H4 (cell line): Measurements from ENCODE around the gene SUSD3. TPM values are rescaled to one million over a fixed set of nuclear protein-coding genes. Genes with fewer than 3 reads are reported as not detected.
"Not testable (repeated sequence)": the region's sequence is repeated elsewhere in the genome, so short reads cannot be mapped to it uniquely, and the experiment has no call there.

Experiments
- DNase-seq: peaks from one replicate; pipeline ENCODE4 v3.0.0-alpha.2; 2015; ENCODE audit warnings: low spot score
- total RNA-seq: library from RNA; depleted of rRNA; stranded (reverse); fragments of >200 nt; shearing (Covaris generic); gene quantifications from 2 replicates; pipeline ENCODE4 v1.2.3, GENCODE V29; 2014

Gene SUSD3
- total RNA-seq, 1 experiment from 2014 or later: not detected

DNA sequence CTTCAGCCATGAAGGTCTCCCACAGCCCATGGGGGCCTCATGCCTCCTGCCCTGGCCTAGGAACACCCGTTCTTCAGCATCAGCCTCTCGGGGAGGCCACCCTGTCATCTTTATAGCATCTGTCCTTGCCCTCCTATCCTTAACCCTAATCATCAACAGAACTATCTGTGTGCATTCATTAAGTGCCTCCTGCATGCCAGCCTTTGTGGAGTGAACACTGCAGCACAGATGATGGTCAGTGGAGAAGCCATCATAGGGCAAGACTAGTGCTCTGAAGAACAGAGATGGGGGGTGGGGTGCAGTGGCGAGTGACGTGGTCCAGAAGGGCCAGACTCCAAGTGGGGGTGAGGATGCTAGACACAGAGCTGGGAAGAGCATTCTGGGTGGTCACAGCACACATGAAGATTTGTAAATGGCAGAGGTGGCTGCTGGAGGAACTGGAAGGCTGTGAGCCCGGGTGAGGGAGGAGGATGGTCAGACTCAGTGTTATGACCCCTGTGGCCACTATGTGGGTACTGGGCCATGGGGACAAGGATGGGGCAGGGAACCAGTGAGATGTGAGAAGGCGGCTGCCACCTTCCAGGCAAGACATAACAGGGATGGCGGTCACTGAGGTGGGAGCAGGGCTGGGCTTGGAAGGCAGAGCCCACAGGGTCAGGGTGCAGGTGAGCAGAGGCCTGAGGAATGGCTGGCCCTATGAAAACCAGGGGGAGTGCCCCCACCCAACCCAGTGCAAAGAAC lies 33.9 kb downstream of the SUSD3 start:
- no peak for DNase-seq

DNA sequence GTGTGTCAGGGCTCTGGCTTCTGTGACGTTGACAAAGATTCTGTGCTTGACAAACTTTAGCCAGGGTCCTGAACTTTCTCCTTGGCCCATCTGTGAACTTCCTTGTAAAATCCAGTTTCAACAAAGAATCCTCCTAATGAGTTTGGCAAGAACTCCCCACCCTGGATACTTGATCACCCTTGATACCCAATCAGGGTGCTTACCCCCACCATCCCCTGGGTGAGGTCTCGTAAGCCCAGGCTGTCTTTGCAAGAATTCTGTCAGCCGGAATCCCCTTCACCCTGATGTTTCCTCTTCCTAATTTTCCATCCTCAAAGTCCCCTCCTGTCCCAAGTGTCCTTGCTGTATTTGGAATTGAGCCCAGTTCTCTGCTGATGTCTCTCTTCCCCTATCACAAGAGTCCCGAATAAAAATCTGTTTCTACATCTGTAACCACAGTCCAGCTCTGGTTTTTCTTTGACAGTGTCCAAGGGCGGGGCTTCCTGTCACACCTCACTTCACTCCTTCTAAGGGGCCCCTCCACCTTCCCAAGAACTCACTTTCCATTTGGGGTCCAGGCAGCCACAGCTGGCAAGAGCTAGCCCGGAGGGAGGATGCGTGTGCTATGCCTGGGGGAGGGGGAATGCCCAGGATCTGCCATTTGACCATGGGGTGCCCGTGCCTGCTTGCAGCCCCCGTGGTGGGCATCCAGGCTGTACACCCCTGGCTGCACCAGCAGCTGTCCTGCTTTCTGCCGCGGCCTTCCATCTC lies 34.8 kb downstream of the SUSD3 start:
- DNase-seq: no peak

DNA sequence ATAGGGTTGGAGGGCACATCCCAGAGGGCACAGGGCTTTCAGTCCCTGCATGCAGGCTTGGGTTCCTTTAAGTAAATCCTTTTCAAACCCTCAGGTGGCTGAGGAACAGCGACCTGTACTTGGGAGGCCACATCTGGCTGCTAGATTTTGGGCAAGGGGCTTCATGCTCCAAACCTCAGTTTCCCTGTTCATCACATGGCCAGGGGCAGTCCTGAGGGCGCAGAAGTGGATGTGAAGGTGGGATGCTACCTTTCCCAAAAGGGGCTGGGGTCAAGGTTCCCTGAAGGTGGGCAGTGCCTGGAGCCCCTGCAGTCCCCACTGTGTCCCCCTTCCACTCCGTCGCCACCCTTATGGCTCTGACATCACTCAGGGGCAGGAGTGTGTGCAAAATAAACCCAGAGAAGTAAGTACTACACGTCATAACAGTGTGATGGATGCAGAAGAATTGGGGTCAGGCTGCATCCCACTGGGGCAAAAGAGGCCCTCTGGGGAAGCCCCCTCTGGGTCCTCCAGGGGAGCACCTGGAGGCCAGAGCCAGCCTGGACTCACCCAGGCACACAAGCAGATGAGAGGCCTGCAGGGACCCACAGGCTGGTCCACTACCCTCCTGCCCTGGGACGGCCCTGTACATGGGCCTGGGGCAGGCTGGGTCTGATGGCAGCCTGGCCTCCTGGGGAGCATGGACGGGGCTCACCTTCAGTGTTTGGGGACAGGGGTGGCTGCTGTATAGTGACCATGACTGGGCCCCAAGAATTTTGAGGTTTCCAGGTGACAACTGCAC lies 35.6 kb downstream of the SUSD3 start:
- no peak for DNase-seq

DNA sequence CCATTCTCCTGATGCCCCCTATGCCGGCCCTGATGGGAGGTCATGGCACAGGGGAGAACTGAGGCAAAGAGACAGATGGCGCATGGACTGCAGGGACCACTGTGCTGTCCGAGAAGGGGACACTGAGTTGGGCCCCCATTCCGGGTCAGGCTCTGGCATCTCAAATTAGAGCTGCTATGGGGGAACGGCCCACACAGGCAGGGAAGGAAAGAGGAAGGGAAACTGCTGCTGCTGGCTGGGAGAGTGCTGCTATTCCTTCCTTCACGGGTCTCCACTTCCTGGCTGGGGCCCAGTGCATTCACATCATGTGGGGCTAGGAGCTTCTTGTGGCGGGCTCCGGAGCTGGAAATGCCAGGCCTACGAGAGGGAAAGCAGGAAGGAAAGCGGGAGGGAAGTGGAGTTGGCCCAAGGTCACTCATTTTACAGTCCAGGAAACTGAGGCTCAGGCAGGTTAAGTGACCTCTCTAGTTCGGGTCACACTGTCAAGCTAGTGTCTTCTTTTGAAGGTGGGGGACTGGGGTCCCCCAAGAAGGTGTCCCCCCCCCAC lies 36.2 kb downstream of the SUSD3 start:
- DNase-seq: no peak

DNA sequence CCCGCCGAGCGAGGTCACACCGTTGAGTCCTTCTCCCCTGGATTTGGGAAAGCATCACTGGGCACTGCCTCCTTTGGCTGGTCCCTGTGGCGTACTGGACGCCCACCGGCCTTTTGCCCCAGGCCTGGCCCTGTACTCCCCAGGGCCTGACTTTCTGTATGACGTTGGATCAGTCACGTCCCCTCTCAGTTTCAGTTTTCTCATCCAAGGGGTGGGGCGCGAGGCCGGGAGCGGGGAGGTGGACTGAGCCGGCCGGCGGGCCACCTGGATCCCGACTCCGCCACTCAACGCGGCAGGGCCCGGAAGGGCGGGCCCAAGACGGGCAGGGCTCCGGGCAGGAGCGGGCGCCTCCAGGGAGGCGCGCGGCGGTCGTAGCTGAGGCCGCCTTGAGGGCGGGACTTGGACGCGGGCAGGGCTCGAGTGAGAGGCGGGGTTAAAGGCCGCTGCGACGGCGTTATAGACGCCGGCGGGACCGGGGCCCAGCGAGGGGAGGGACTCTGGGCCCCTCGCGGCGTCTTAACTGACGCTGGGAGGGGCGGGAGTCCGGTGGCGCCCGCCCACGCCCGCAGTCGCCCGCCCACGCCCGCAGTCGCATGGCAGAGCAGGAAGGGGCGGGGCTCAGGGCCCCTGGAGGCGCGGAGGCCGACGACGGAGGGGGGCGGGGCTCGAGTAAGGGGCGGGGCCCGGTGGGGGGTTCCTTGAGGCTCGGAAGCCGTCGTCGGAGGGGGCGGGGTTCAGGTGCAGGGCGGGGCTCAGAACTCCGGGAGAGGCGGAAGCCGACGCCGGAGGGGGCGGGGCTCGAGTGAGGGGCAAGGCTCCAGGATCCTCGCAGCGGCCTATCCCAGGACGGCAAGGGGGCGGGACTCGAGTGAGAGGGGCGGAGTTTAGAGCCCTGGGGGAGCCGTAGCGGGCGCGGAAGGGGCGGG lies 37.0 kb downstream of the SUSD3 start:
- DNase-seq: peak; percentile 85

DNA sequence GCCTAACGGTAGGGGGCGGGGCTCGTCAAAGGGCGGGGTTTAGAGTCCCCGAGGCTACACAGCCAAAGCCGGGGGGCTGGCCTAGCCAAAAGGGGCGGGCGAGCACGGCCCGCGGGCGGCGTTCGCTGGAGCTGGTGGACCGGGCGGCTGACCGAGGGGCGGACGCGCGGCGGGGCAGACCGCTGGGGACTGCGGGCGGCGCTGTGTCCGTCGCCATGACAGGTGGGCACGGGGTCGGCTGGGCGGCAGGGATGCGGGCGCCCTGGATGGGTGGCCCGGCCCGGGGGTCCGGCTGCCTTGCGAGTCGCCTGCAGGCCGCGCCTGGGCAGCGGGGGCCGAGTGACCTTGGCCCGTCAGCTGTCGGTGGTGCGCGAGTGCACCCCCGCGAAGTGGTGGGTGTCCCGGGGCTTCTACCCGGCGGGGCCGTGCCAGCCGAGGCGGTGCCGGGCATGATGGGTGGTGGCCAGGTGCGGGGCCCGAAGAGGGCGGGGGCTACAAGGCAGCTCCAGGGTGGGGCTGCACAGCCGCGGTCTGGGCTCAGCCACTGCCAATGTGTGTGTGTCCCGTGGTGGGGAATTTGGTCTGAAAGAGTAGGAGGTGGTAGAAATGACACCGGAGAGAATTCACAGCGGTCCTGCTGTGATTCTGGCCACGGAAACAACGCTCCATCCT lies 37.8 kb downstream of the SUSD3 start, which contains the start of gene CARD19:
Gene CARD19, plus strand, starts transcription at position 87 of the 672 bp plus-strand sequence. Its CDS starts 129 bp downstream, at position 216.
- DNase-seq: no peak

DNA sequence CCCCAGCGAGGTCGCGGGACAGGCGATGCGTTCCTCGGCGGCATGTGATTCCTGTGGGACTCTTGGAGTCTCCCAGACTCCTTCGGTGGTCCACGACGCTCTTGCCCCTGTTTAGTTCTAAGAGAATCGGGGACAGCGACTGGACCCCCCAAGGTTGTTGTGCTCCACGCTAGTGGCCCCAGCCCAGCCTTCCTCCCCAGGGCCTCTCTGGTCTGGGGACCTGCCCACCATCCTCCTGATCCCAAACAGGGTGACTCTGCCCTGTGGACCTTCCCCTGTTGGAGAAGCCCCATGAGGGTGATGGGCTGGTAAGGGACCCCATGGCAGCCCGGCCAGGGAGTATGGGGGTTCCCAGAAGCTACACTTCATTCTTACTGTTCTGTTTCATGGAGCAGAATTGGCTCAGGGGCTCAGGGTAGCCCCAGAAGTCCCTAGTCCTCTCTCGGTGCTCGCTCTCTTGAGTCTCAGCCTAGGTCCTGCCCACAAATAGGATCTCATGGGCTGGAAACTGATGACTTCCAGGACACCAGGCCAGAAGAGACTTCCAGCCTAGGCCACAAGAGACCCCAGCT lies 38.4 kb downstream of the SUSD3 start:
- DNase-seq: no peak

DNA sequence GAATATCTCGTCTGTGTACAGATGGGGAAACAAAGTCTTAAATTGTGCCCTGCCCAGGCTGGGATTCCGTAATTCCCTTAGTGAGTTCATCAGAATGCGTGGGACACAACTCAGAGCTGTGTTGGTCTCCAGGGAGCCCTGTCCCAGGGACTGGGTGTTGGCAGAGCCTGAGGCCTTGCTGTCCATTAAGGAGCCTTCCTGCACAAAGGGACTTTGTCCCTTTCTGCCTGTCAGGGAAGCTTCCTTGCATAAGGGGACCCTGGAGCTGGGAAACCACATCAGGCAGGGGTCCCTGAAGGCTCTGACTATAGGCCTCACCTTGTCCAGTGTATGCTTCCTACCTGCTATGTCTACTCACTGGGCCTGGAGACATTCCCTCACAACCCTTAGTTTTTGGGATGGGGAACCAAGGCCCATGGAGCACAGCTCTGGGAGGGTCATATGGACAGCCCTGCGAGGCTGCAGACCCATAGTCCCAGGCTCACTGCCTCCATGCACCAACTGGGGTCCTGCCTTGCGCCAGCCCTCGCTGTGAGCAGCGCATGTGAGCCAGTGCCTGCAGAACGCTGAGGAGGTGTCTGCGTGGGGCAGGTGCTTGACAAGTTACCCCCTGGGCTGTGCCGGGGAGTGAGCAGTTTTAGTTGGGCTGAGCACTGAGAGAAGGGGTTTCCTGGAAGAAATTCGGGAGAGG lies 39.2 kb downstream of the SUSD3 start:
- no peak for DNase-seq

DNA sequence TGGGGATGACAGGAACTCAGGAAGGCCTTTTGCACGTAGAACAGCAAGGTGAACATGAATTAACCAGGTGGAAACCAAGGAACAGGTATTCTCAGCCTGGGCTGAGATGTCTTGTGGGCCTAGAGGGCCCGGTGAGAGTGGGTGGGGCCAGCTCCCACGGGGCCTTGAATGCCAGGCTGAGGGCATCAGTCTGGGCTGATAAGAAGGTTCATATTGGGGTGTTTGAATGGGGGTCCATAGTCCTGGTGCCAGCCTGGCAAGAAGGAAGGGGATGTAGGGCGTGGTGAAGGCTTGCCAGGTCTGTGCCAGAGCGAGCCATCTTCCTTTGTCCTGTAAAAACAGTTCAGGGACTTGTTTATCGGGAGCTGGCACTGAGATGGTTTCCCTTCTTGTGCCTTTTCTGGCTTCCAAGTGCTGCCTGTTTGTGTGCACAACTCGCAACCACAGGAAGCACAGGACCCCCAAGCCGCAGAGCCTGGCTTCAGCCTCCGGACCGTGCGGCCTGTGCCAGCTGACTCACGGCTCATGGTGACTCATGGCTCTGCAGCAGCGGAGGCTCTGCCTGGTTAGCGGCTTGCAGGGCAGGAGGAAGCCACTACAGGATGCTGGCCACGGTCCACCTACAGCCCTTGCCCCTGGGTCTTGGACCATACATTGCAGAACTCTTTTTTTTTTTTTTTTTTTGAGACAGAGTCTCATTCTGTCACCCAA lies 39.9 kb downstream of the SUSD3 start:
- peak; percentile 96 for DNase-seq

DNA sequence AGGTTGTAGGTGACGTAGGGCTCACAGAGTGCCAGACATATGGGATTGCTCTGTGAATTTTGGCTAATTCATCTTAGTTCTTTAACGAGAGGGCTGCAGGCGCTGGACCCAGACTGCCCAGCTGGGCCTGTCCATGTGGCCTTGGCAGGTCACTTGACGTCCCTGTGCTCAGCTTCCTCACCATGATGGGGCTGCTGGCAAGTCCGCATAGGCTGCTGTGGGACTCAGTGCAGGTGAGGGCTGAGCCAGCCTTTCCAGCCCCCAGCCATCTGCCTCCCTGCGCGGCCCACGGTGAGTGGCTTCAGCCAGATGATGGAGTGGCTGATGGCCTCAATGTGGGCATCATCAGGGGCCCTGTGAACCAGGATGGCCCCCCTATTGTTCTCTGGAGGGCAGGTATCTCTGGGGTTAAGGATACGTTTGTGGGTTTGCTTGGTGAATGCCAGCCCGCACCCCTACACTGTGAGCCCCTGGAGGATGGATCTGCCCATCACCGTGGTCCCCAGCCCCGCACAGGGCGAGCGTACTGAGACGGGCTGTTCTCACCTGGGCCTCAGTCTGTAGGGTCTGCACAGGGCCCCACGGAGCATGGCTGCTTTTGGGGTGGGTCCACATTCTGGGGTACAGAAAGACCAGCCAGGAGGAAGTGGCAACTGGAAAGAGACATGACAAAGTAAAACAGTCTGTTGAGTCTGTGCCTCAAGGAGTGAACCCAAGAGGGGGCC lies 41.2 kb downstream of the SUSD3 start:
- DNase-seq: no peak

DNA sequence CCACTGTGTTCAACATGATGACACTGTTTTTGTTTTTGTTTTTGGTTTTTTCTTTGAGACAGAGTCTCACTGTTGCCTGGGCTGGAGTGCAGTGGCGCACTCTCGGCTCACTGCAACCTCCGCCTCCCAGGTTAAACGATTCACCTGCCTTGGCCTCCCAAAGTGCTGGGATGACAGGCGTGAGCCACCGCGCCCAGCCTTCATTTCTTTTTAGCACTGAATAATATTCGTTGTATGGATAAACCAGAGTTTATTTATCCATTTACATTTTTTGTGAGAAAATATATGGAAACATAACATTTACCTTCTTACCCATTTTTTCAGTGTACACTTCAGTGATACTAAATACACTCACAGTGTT lies 41.8 kb downstream of the SUSD3 start:
- no peak for DNase-seq

DNA sequence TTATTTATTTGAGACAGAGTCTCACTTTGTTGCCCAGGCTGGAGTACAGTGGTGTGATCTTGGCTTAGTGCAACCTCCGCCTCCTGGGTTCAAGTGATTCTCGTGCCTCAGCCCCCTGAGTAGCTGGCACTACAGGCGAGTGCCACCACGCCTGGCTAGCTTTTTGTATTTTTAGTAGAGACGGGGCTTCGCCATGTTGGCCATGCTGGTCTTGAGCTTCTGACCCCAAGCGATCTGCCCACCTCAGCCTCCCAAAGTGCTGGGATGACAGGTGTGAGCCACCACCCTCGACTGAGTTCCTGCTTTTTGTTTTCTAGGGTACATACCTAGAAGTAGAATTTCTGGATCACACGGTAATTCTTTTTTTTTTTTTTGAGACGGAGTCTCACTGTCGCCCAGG lies 42.6 kb downstream of the SUSD3 start:
- DNase-seq: not testable (repeated sequence)

DNA sequence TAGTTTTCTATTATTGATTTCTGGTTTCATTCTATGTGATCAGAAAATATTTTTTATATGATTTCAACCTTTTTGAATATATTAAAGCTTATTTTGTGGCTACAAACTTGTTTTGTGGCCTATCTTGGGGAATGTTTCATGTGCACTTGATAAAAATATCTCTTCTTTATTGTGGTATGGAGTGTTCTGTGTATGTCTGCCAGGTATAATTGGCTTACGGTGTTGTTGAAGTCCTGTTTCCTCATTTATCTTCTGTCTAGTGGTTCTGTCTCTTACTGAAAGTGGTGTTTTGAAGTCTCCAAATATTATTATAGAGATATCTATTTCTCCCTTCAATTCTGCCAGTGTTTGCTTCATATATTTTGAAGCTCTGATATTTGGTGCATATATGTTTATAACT lies 47.1 kb downstream of the SUSD3 start:
- DNase-seq: no peak

DNA sequence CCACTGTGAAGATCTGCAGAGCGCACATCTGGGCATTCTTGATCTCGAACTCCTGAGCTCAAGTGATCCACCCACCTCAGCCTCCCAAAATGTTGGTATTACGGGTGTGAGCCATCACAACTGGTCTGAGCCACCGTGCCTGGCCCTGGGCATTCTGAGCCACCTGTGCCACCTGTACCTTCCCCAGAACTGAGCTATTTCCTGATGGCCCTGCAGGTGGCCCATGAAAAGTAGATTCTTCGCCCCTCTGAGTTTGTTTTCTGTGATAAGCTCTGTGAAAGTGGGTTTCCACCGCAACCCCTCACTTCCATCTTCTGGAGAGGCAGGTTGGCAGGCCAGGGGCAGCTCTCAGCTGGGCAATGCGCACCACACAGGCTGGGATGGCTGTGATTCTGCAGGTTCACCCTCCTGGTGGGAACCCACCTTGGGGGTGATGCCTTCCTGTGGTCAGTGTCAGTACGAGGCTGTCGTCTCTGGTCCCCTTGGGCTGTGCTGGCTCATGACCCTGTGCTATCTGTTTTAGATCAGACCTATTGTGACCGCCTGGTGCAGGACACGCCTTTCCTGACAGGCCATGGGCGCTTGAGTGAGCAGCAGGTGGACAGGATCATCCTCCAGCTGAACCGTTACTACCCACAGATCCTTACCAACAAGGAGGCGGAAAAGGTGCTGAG lies 48.8 kb downstream of the SUSD3 start:
- no peak for DNase-seq

DNA sequence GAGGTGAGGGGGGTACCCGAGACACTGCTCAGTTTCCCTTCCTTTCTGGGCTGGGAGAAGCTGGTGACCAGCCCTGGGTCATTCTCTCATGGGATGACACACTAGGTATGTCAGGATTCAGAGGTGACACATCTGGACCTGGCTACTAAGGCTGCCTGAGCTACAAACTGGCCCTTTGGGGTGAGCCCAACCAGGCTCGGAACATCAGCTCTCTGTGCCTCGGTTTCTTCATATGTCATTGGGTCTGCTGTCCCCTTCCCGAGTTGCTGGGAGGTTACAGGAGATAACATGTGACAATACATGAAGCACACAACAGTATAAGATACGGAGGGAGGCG lies 49.3 kb downstream of the SUSD3 start:
- DNase-seq: no peak

DNA sequence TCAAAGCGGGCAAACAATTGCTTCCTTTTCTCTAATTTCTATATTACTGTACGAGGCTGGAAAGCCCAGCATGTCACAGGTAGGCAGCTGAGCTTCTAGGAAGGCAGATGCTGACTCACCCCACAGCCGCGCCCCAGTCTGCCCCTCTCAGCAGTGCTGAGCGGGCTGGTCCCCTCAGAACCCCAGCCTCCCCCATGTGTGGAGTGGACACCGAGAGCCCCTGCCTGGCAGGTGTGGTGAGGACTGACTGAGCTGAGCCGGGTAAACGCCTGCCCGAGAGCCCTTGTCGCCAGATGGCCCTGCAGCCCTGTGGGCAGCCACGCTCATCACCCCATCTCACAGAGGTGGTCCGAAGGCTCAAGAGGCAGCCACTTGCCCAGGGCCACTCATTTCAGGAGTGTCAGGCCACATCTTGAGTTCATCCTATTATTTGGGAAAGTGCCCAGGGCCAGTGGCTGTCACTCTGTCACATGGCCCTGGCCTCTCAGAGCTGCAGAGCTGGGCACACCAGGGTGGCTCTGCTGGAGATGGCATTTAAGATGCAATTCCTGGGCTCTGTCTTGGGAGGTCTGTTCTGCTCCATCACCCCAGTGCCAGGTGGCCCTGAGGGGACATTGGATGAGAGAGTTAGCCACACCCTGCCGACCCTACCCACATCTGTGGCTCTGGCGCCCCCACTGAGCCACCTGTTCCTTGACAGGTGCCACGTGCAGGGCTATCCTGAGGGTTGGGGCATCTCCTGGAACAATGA lies 50.0 kb downstream of the SUSD3 start:
- no peak for DNase-seq

DNA sequence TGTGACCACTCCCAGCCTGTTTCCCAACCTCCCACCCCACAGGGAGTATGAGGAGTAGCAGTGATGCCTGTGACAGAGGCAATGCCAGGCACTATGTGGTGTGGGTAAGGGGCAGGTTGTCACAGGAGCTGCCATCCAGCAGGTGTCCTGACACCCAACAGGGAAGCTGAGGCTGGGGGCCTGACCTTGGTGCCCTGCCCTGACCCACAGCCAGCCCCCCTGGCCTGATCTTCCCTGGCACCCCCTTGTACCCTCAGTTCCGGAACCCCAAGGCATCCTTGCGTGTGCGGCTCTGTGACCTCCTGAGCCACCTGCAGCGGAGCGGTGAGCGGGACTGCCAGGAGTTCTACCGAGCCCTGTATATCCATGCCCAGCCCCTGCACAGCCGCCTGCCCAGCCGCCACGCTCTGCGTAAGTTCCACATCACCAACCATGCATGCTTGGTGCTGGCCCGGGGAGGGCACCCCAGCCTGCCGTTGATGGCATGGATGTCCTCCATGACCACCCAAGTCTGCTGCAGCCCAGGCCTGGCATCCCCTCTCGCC lies 51.9 kb downstream of the SUSD3 start:
- no peak for DNase-seq
